ENCODE data around the gene STX5. TPM values are rescaled to one million over a fixed set of nuclear protein-coding genes. Genes with fewer than 3 reads are reported as not detected.
"Not testable (repeated sequence)": the region's sequence is repeated elsewhere in the genome, so short reads cannot be mapped to it uniquely, and the experiment has no call there.

Gene STX5
- total and polyA plus RNA-seq, 11 donors: 8.6 to 36.1 (median 18.9) TPM

DNA sequence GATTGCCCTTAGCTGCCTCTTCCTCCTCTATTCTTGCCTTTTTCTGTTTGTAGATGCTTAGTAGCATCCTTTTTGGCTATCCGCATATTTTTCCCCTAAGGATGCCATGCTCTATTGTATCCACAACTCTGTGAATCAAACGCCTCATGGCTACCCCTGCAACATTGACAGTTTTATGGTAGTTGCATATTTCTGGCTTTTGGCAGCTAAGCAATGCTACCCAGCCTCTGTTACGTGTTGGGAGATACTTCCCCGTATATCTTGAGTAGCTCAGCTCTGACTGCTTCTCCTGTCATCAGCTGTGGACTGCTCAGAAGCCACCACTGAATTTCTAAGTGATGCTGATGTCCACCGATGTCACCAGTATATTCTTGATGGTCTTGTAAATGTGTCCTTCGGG, 33.8 kb upstream of the STX5 start:
- Histone ChIP-seq H3K4me3 (no peak overlapping the region), H3K4me1 (peaks cover 0 to 8% (median 0%) of the 10 kb centered on the region in 12 donors), H3K36me3 (no peaks in the 10 kb centered on the region), H3K27ac (no peak overlapping the region), H3K27me3 (no peaks in the 10 kb centered on the region), H3K9me3 (no peaks in the 10 kb centered on the region)
- DNase-seq (no peak), ATAC-seq (no peak)
- intact Hi-C loops (cut with DNase I): loop anchor here in 4 of 10 donors (10.0 kb wide), 2 partner anchors 471 to 481 kb away; no protein-coding TSS in a partner anchor
- WGBS, 4 donors: 72 to 83% (median 81%) methylated on average over 6 of the region's 6 CpGs
- TF ChIP-seq, protein P1, sequence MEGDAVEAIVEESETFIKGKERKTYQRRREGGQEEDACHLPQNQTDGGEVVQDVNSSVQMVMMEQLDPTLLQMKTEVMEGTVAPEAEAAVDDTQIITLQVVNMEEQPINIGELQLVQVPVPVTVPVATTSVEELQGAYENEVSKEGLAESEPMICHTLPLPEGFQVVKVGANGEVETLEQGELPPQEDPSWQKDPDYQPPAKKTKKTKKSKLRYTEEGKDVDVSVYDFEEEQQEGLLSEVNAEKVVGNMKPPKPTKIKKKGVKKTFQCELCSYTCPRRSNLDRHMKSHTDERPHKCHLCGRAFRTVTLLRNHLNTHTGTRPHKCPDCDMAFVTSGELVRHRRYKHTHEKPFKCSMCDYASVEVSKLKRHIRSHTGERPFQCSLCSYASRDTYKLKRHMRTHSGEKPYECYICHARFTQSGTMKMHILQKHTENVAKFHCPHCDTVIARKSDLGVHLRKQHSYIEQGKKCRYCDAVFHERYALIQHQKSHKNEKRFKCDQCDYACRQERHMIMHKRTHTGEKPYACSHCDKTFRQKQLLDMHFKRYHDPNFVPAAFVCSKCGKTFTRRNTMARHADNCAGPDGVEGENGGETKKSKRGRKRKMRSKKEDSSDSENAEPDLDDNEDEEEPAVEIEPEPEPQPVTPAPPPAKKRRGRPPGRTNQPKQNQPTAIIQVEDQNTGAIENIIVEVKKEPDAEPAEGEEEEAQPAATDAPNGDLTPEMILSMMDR (IDR thresholded peaks at IDR 0.05): no peak

DNA sequence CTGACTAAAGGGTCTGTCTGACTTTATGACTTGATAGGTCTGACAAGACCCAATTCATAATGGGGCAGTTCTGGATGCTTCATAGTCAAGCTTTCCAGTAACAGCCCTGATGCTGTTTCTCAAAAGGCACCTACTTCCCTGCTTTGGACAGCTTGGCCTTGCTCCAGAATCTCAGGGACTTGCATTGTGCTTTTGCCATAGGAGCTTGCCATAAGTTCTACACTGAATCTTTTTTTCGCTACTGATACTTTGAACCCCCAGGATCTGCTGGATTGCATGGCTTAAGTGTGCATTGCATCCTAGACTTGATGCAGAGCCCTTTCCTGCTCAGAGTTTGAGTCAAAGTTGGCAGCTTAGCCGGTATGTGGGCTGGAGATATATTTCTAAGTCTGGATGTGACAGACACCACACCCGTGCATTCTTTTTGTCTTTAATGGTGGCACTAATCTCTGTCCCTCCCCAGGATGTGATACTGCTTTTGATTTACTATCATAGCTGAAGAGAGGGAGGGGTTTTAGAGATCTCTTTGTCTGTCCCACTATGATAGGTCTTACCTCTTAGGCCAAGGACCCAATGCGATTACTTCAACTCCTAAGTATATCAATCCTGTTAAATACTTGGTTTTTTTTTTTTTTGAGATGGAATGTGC, 32.0 kb upstream of the STX5 start:
- H3K4me1 ChIP-seq: peaks cover 0 to 8% (median 0%) of the 10 kb centered on the region in 12 donors
- no peak overlapping the region for H3K4me3 ChIP-seq
- ATAC-seq: peak in 2 of 4 donors; percentile 8 to 31
- DNase-seq: no peak
- H3K27me3 ChIP-seq: no peaks in the 10 kb centered on the region
- H3K36me3 ChIP-seq: no peaks in the 10 kb centered on the region
- no peaks in the 10 kb centered on the region for H3K9me3 ChIP-seq
- no peak overlapping the region for H3K27ac ChIP-seq
- 47 to 53% (median 49%) methylated on average over 4 of the region's 4 CpGs for WGBS, 4 donors
- no peak for TF ChIP-seq POLR2A (IDR thresholded peaks at IDR 0.05)
- TF ChIP-seq, protein P1 (IDR thresholded peaks at IDR 0.05): no peak
- intact Hi-C loops (cut with DNase I): loop anchor here (2.0 to 10.0 kb wide), 6 partner anchors 77 to 479 kb away; partner anchors contain the start of genes TMEM179B (in 7 of the 10) and TUT1 (in 1 of the 10)

DNA sequence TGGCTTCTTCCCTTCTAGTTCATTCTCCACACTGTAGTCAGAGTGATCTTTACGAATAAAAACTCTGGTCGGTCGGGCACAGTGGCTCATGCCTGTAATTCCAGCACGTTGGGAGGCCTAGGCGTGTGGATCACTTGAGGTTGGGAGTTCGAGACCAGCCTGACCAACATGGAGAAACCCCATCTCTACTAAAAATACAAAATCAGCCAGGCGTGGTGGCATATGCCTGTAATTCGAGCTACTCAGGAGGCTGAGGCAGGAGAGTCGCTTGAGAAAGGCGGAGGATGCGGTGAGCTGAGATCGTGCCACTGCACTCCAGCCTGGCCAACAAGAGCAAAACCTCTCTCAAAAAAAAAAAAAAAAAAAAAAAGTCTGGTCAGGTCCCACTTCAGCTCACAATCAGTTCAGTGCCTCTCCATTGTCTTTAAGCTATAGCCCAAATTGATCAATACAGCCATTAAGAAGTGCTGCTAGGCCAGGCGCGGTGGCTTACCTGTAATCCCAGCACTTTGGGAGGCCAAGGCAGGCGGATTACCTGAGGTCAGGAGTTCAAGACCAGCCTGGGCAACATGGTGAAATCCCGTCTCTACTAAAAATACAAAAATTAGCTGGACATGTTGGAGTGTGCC, 29.8 kb upstream of the STX5 start:
- not testable (repeated sequence) for H3K9me3 ChIP-seq, ATAC-seq, H3K27ac ChIP-seq, H3K36me3 ChIP-seq, H3K4me3 ChIP-seq, H3K27me3 ChIP-seq, DNase-seq
- 90 to 93% (median 92%) methylated on average over 16 of the region's 16 CpGs for WGBS, 4 donors
- intact Hi-C loops (cut with DNase I): loop anchor here (1.0 to 10.0 kb wide), 7 partner anchors 74 to 477 kb away; partner anchors contain the start of genes TMEM179B (in 7 of the 10) and TUT1 (in 1 of the 10)
- peaks cover 0 to 22% (median 0%) of the 10 kb centered on the region in 12 donors for H3K4me1 ChIP-seq

DNA sequence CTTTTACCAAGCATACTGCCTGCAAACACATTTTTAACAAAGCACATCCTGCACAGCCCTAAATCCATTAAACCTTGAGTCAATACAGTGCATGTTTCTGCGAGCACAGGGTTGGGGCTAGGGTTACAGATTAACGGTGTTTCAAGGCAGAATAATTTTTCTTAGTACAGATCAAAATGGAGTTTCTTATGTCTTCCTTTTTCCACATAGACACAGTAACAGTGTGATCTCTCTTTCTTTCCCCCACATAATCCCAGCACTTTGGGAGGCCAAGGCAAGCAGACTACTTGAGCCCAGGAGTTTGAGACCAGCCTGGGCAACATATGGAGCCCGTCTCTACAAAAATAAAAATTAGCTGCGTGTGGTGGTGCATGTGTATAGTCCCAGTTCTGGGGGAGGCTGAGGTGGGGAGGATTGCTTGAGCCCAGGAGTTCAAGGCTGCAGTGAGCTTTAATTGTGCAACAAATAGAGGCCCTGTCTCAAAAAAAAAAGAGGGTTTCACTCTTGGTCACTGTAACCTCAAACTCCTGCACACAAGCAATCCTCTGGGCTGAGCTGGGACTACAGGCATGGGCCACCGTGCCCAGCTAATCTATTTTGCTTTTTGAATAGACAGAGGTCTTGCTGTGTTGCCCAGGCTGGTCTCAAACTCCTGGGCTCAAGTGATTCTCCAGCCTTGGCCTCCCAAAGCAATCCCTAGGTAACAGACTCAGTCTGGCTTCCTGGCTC, 29.1 kb upstream of the STX5 start:
- H3K4me3 ChIP-seq: no peak overlapping the region
- H3K27me3 ChIP-seq: no peaks in the 10 kb centered on the region
- no peak for DNase-seq
- 71 to 79% (median 74%) methylated on average over 5 of the region's 5 CpGs for WGBS, 4 donors
- TF ChIP-seq, protein P1 (IDR thresholded peaks at IDR 0.05): no peak
- TF ChIP-seq POLR2A (IDR thresholded peaks at IDR 0.05): no peak
- no peak for ATAC-seq
- H3K27ac ChIP-seq: peak overlapping the region in 1 of 12 donors; percentile 3
- no peaks in the 10 kb centered on the region for H3K9me3 ChIP-seq
- intact Hi-C loops (cut with DNase I): loop anchor here in 8 of 10 donors (1.0 to 10.0 kb wide), 6 partner anchors 74 to 476 kb away; partner anchors contain the start of genes TMEM179B (in 5 of the 8) and TUT1 (in 1 of the 8)
- no peaks in the 10 kb centered on the region for H3K36me3 ChIP-seq
- peaks cover 0 to 29% (median 5%) of the 10 kb centered on the region in 12 donors for H3K4me1 ChIP-seq

DNA sequence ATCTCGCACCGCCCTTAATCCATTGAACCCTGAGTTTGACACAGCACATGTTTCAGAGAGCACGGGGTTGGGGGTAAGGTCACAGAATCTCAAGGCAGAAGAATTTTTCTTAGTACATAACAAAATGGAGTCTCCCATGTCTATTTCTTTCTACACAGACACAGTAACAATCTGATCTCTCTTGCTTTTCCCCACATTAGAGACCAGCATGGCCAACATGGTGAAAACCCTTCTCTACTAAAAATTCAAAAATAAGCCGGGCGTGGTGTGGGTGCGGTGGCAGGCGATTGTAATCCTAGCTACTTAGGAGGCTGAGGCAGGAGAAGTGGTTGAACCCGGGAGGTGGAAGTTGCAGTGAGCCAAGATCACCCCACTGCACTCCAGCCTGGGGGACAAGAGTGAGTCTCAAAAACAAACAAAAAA, 27.4 kb upstream of the STX5 start:
- not testable (repeated sequence) for H3K36me3 ChIP-seq, DNase-seq, H3K27me3 ChIP-seq, H3K9me3 ChIP-seq, H3K4me3 ChIP-seq, ATAC-seq, H3K27ac ChIP-seq
- WGBS, 4 donors: 88 to 94% (median 92%) methylated on average over 8 of the region's 8 CpGs
- peaks cover 0 to 38% (median 10%) of the 10 kb centered on the region in 12 donors for H3K4me1 ChIP-seq
- intact Hi-C loops (cut with DNase I): loop anchor here in 3 of 10 donors (10.0 kb wide), 2 partner anchors 134 to 464 kb away; partner anchors contain the start of genes HNRNPUL2 (in 1 of the 3) and TTC9C (in 1 of the 3)
